ENCODE data around the gene LIMD2.

Gene LIMD2

DNA sequence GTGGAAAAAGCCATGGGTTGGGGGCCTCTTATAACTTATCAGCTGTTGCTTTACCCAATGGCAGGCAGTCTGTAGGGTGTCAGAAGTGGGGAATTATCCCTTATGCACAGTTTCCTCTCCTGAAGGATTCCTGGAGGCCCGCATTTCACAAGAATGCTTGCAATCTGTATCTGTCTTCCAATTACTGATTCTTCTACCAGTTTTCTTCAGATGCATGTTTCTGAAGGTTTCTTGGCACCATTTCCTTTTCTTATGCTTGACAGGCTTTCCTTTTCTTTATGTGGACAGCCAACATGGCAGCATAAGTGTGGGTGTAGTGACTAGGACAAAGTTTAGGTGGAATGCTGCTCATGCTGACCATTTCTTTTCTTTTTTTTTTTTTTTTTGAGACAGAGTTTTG, 41.6 kb downstream of the LIMD2 start:
- Histone ChIP-seq H3K4me1 (ENCODE audit: low read length) (no peaks in the 10 kb centered on the region), H3F3A (ENCODE audit: insufficient read depth, low read length) (no peaks in the 10 kb centered on the region), H3K27me3 (replicated peaks; ENCODE audit: insufficient read depth, low read length) (no peaks in the 10 kb centered on the region), H3K79me2 (ENCODE audit: low read length) (no peaks in the 10 kb centered on the region), H3K4me3 (ENCODE audit: low read length) (no peak overlapping the region), H3K4me2 (ENCODE audit: low read depth, low read length) (no peak overlapping the region), H2AFZ (ENCODE audit: low read length) (no peak overlapping the region), H4K20me1 (ENCODE audit: insufficient read depth, low read length) (no peaks in the 10 kb centered on the region), H3K9ac (ENCODE audit: low read length) (no peak overlapping the region), H3K36me3 (replicated peaks; ENCODE audit: insufficient read depth, low read length) (no peaks in the 10 kb centered on the region), H3K27ac (ENCODE audit: low read length) (no peak overlapping the region), H3K9me3 (replicated peaks; ENCODE audit: insufficient read depth, low read length) (no peaks in the 10 kb centered on the region), H3K9me2 (replicated peaks; ENCODE audit: insufficient read depth, low read length) (no peaks in the 10 kb centered on the region)
- TF ChIP-seq, protein P1, sequence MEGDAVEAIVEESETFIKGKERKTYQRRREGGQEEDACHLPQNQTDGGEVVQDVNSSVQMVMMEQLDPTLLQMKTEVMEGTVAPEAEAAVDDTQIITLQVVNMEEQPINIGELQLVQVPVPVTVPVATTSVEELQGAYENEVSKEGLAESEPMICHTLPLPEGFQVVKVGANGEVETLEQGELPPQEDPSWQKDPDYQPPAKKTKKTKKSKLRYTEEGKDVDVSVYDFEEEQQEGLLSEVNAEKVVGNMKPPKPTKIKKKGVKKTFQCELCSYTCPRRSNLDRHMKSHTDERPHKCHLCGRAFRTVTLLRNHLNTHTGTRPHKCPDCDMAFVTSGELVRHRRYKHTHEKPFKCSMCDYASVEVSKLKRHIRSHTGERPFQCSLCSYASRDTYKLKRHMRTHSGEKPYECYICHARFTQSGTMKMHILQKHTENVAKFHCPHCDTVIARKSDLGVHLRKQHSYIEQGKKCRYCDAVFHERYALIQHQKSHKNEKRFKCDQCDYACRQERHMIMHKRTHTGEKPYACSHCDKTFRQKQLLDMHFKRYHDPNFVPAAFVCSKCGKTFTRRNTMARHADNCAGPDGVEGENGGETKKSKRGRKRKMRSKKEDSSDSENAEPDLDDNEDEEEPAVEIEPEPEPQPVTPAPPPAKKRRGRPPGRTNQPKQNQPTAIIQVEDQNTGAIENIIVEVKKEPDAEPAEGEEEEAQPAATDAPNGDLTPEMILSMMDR (IDR thresholded peaks at IDR 0.05; ENCODE audit: low read length), result no peak
- no peak for TF ChIP-seq EZH2 (optimal IDR thresholded peaks at IDR 0.05; ENCODE audit: low read depth, low read length)
- no peak for TF ChIP-seq EZH2phosphoT487 (IDR thresholded peaks at IDR 0.05; ENCODE audit: low read length)
- DNase-seq, result no peak

DNA sequence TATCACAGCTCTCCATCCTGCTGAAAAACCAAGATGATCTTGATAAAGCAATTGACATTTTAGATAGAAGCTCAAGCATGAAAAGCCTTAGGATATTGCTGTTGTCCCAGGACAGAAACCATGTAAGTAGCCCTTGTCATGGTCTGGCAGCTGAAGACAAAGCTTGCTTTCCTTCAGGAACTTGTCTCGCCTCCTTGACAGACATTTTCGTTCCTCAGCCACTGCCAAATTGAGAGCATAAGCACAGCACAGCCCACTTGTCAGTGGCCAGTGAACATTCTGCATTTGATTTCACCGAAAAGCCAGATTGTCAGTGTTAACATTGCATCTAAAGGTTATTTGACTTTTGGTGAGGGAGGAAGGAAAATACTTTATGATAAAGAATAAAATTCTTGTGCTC, 42.1 kb downstream of the LIMD2 start:
- Histone ChIP-seq H3K9ac (ENCODE audit: low read length) (no peak overlapping the region), H3K4me2 (ENCODE audit: low read depth, low read length) (no peak overlapping the region), H3K27ac (ENCODE audit: low read length) (no peak overlapping the region), H3F3A (ENCODE audit: insufficient read depth, low read length) (no peaks in the 10 kb centered on the region), H3K79me2 (ENCODE audit: low read length) (no peaks in the 10 kb centered on the region), H3K4me3 (ENCODE audit: low read length) (no peak overlapping the region), H3K27me3 (replicated peaks; ENCODE audit: insufficient read depth, low read length) (no peaks in the 10 kb centered on the region), H3K36me3 (replicated peaks; ENCODE audit: insufficient read depth, low read length) (no peaks in the 10 kb centered on the region), H4K20me1 (ENCODE audit: insufficient read depth, low read length) (no peaks in the 10 kb centered on the region), H3K9me3 (replicated peaks; ENCODE audit: insufficient read depth, low read length) (no peaks in the 10 kb centered on the region), H2AFZ (ENCODE audit: low read length) (no peak overlapping the region), H3K4me1 (ENCODE audit: low read length) (no peaks in the 10 kb centered on the region), H3K9me2 (replicated peaks; ENCODE audit: insufficient read depth, low read length) (no peaks in the 10 kb centered on the region)
- TF ChIP-seq EZH2phosphoT487 (IDR thresholded peaks at IDR 0.05; ENCODE audit: low read length), result no peak
- no peak for TF ChIP-seq EZH2 (optimal IDR thresholded peaks at IDR 0.05; ENCODE audit: low read depth, low read length)
- no peak for DNase-seq

DNA sequence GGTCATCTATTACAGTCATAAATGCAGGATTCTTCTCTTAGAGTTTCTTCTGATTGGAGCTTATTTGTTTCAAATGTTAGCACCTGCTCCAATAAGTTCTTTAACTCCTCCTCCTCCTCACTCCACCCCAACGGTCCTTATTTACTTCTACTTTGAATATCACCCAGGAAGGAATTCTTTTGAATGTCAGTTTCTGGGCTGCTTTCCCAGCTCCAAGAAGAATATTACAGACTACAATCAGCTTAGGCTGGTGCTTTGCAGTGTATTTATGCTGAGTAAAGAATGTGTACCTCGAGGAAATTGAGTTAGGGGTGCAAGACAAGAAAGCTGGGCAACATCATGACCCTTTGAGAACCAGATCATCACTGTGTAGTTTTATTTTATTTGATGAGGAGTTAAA, 46.9 kb downstream of the LIMD2 start:
- no peaks in the 10 kb centered on the region for H3K4me1 ChIP-seq (ENCODE audit: low read length)

DNA sequence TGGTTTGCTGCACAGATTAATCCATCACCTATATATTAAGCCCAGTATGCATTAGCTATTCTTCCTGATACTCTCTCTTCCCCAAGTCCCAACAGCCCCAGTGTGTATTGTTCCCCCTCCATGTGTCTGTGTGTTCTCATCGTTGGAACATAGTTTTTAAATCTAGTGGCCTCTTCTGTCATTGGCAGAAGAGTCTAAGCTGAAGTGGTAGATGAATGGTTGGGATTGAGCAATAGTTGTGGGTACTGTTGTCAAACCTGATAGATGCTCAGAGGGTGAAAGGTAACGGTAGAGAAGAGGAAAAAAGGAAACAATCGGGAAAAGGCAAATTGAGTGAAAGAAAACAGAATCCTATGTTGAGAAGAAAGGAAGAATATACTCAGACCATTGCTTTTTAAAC, 47.8 kb downstream of the LIMD2 start:
- H3F3A ChIP-seq (ENCODE audit: insufficient read depth, low read length), result no peaks in the 10 kb centered on the region
- no peak overlapping the region for H2AFZ ChIP-seq (ENCODE audit: low read length)
- H3K27ac ChIP-seq (ENCODE audit: low read length), result no peak overlapping the region
- H3K4me1 ChIP-seq (ENCODE audit: low read length), result peaks cover 6% of the 10 kb centered on the region
- H3K4me3 ChIP-seq (ENCODE audit: low read length), result no peak overlapping the region
- TF ChIP-seq EZH2phosphoT487 (IDR thresholded peaks at IDR 0.05; ENCODE audit: low read length) (no peak), EZH2 (optimal IDR thresholded peaks at IDR 0.05; ENCODE audit: low read depth, low read length) (no peak)
- TF ChIP-seq, protein P1 (IDR thresholded peaks at IDR 0.05; ENCODE audit: low read length), result no peak
- no peak overlapping the region for H3K4me2 ChIP-seq (ENCODE audit: low read depth, low read length)
- H3K27me3 ChIP-seq (replicated peaks; ENCODE audit: insufficient read depth, low read length), result no peaks in the 10 kb centered on the region
- 0 out of 2 replicates have a peak, but pooled peaks cover 3% of the 10 kb centered on the region for H4K20me1 ChIP-seq (ENCODE audit: insufficient read depth, low read length)
- no peak for DNase-seq
- no peaks in the 10 kb centered on the region for H3K9me2 ChIP-seq (replicated peaks; ENCODE audit: insufficient read depth, low read length)
- no peaks in the 10 kb centered on the region for H3K36me3 ChIP-seq (replicated peaks; ENCODE audit: insufficient read depth, low read length)
- no peaks in the 10 kb centered on the region for H3K79me2 ChIP-seq (ENCODE audit: low read length)
- H3K9ac ChIP-seq (ENCODE audit: low read length), result no peak overlapping the region
- no peaks in the 10 kb centered on the region for H3K9me3 ChIP-seq (replicated peaks; ENCODE audit: insufficient read depth, low read length)

More for the DNA sequence above, 46.9 kb downstream of the LIMD2 start:
- Histone ChIP-seq H3K79me2 (ENCODE audit: low read length) (no peaks in the 10 kb centered on the region), H3K9me3 (replicated peaks; ENCODE audit: insufficient read depth, low read length) (no peaks in the 10 kb centered on the region), H4K20me1 (ENCODE audit: insufficient read depth, low read length) (0 out of 2 replicates have a peak, but pooled peaks cover 3% of the 10 kb centered on the region), H3K9ac (ENCODE audit: low read length) (no peak overlapping the region), H3F3A (ENCODE audit: insufficient read depth, low read length) (no peaks in the 10 kb centered on the region), H2AFZ (ENCODE audit: low read length) (no peak overlapping the region), H3K36me3 (replicated peaks; ENCODE audit: insufficient read depth, low read length) (no peaks in the 10 kb centered on the region), H3K4me3 (ENCODE audit: low read length) (no peak overlapping the region), H3K27me3 (replicated peaks; ENCODE audit: insufficient read depth, low read length) (no peaks in the 10 kb centered on the region), H3K27ac (ENCODE audit: low read length) (no peak overlapping the region), H3K4me2 (ENCODE audit: low read depth, low read length) (no peak overlapping the region), H3K9me2 (replicated peaks; ENCODE audit: insufficient read depth, low read length) (no peaks in the 10 kb centered on the region)
- TF ChIP-seq EZH2phosphoT487 (IDR thresholded peaks at IDR 0.05; ENCODE audit: low read length) (no peak), EZH2 (optimal IDR thresholded peaks at IDR 0.05; ENCODE audit: low read depth, low read length) (no peak)
- TF ChIP-seq, protein P1 (IDR thresholded peaks at IDR 0.05; ENCODE audit: low read length), result no peak
- no peak for DNase-seq
